ENCODE results near the gene OR5L2.
"Not testable (repeated sequence)": the region's sequence is repeated elsewhere in the genome, so short reads cannot be mapped to it uniquely, and the experiment has no call there.

OR5L2 gene

DNA sequence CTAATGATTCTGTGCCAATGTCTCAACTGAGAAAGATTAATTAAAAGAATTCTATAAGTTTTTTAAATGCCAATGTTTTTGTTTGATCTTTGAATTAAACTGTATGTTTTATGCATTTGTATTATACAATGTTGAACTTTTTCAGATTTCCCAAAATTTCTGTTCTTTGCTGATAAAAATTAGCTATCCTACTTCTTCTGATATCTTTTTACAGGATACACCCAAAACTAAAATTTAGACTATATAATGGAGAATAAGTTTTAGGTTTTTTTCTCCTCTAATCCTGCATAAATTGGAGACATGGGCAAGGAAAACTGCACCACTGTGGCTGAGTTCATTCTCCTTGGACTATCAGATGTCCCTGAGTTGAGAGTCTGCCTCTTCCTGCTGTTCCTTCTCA lies at the start of gene OR5L2:
TSS of gene OR5L2 (plus strand) at position 301 of the 400 bp plus-strand sequence. CDS start at position 301, 0 bp downstream.
- DNase-seq (ENCODE audit: low spot score) = no peak

DNA sequence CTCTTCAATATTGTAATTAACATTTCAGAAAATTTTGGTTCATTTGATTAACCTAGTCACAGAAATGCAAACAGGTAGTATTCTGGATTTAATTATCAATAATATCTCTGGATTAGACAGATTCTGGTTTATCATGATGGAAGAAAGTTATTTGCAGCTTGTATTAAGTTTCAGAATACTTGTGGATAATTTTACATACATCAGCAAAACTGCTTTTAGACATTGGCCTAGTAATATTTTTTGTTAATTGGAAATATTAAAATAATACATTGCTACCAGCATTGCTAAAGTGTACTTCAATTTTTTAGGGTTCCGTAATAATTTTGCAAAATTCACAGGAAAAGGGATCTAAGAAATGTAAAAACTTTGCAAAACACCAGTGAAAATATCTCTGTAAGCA lies 35.4 kb upstream of the OR5L2 start:
- no peak for DNase-seq (ENCODE audit: low spot score)

DNA sequence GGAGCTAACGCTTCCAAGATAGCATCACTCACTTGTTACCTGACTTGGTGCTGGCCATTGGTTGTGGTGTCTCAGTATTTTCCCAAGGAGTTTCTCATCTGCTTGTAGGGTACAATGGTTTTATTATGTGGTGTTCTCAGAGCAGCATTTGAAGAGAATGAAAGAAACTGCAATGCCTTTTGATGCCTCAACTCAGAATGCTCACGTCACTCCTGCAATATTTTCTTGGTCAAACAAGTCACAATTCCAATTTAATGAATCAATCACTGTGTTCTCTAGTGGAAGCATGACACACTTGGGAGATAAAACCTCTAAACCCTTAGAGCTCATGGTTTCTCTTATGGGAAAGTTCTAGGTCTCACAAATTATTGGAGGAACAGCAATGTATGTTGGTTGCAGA lies 33.7 kb upstream of the OR5L2 start:
- no peak for DNase-seq (ENCODE audit: low spot score)

DNA sequence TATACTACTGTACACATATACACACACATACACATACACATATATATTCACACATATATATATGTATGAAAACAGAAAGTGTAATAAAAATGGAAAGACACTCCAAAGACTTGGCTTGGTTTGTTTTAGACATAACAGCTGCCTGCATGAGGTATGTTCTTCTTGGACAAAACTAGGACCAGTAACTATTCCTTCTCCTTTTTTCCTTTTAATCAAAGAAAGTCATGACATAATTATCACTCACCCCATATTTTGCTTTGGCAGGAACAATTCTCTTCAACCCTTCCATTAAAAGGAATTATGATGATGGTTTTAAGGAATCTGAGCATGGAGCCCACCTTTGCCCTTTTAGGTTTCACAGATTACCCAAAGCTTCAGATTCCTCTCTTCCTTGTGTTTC lies 31.8 kb upstream of the OR5L2 start, which contains the start of gene OR5D14:
TSS of gene OR5D14 (plus strand) at position 301 of the 400 bp plus-strand sequence. CDS start at position 301, 0 bp downstream.
- no peak for DNase-seq (ENCODE audit: low spot score)

DNA sequence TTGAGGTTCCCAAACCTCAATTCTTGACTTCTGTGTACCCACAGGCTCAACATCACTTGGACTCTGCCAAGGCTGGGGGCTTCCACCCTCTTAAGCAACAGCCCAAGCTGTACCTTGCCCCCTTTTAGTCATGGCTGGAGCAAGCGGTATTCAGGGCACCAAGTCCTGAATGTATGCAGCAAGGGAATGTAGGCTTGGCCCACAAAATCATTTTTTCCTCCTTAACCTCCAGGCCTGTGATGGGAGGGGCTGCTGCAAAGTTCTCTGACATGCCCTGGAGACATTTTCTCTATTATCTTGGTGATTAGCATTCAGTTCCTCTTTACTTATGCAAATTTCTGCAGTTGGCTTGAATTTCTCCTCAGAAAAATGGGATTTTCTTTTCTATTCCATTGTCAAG lies 20.8 kb upstream of the OR5L2 start:
- DNase-seq (ENCODE audit: low spot score) = no peak

DNA sequence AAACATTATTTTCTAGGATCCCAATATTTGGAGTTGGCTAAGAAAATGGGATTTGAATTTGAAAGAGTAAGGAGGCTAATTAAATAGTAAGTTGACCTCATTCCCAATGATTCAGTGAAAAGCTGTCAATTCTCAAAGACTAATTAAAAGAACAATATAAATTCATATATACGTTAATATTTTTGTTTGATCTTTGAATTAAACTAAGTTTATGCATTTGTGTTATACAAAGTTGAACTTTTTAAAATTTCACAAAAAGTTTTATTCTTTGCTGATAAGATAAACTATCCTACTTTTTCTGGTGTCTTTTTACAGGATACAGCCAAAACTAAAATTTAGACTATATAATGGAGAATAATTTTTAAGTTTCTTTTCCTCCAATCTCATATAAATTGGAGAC lies 16.0 kb upstream of the OR5L2 start, which contains the start of gene OR5L1:
TSS of gene OR5L1 (plus strand) at position 301 of the 400 bp plus-strand sequence. CDS start 100 bp downstream, outside the sequence.
- no peak for DNase-seq (ENCODE audit: low spot score)

DNA sequence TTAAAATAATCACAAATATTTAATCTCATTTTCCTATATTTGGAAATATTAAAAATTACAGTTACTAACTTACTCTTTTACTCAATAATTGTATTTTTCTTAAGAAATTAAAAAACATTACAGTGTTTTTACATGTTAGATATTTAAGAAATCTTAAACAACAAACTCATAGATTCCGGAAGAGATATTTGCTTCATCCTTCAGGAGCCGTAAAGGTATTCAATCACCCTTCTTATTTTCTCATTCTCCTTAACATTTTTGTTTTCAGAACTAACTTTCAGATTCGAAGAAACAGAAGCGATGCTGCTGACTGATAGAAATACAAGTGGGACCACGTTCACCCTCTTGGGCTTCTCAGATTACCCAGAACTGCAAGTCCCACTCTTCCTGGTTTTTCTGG lies 7.7 kb upstream of the OR5L2 start, which contains the start of gene OR5D18:
TSS of gene OR5D18 (plus strand) at position 301 of the 400 bp plus-strand sequence. CDS start at position 301, 0 bp downstream.
- DNase-seq (ENCODE audit: low spot score) = no peak

DNA sequence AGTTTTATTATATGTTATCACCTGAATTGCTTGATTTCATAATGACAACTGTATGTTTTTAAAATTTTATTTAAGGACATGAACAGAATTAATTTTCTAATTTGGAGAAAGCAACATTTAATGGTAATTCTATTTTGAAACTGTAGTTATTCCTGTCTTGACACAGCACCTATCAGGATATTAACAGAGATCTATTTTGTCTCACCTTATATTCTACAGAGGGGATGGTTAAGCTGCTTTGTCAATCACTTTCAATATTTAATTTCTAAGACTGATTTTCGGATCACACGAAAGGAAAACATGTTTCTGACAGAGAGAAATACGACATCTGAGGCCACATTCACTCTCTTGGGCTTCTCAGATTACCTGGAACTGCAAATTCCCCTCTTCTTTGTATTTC lies 11.4 kb downstream of the OR5L2 start, which contains the start of gene OR5D16:
TSS of gene OR5D16 (plus strand) at position 301 of the 400 bp plus-strand sequence. CDS start at position 301, 0 bp downstream.
- DNase-seq (ENCODE audit: low spot score) = no peak

DNA sequence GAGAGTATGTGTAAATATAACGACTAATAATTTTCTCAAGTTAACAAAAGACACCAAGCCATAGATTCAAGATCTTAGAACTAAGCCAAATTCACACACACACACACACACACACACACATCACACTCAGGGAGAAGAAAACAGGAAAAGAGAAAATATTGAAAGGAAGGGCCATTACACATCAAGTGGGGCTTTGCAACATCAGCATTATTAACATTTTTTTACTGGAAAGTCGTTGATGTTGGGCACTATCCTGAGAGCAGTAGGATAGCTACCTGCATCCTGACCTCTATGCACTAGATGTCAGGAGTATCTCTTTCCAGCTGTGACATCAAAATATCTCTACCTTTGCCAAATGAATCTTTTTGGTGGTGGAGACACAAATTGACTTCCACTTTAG lies 20.4 kb downstream of the OR5L2 start:
- DNase-seq (ENCODE audit: low spot score) = no peak

DNA sequence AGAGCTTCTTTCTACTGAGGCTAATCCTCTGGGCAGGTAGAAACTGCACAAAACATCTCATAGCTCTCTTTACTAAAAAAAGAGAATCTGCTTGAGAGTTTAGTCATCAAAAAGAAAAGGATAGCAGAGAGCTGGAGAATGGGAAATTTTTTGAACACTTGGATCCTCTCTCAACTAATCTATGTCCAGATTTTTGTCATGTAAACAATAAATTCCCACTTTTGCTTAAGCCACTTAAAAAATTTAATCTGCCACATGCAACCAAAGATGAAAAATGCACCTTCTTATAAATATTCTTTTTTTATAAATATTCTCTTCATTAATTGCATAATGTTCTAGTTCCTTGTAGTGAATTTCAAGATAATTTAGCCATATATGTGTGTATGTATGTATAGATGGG lies 22.0 kb downstream of the OR5L2 start:
- no peak for DNase-seq (ENCODE audit: low spot score)

DNA sequence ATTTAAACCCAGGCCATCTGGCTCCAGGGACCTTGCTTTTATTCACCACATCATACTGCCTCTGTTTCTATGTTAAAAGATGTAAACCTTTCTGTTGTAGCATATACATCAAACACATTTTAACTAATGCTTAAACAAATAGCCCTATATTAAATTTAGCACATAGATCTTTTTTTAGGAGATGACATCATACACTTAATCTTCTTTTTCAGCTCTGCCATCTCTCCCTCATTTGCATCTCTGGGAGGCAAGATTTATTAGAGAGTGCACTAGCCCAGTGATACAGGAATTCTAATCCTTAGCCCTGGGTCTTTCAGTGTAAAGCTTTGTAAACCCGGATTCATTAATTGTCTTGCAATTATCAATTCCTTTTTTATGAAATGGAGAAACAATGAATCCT lies 25.1 kb downstream of the OR5L2 start:
- no peak for DNase-seq (ENCODE audit: low spot score)

DNA sequence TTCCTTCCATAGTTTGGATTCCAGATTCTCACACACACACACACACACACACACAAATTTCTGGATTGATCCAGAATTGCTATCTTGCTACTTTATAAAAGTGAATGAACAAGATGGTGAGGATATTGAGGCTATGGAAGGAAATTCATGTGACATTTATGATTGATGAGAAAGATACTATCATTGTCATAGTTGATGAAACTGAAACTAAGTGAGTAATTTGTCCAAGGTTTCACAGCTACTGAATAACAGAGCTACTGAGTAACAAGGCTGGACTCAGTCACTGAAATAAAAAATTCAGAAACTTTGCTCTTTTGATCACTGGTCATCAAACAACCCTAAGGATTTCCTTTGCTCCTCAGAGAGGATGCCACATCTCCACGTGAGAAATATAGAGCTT lies 27.7 kb downstream of the OR5L2 start:
- no peak for DNase-seq (ENCODE audit: low spot score)

DNA sequence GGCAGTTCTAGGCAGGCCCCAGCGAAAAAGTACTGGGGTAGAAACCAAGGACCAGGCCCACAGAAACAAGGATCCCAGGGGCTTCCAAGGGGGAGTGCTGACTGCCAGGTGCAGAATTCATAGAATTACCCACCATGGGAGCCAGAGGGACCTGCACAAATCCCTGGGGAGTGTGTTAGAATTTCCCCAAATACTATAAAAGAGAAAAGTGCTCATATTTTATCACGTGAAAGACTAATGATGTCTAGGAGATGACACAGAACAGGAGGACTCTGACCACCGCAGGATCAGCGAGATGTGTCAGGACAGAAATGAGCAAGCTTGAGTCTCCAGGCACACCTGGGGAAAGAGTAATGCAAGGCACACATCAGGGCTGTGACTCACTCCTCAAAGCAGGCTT lies 40.3 kb downstream of the OR5L2 start:
- DNase-seq (ENCODE audit: low spot score) = not testable (repeated sequence)

DNA sequence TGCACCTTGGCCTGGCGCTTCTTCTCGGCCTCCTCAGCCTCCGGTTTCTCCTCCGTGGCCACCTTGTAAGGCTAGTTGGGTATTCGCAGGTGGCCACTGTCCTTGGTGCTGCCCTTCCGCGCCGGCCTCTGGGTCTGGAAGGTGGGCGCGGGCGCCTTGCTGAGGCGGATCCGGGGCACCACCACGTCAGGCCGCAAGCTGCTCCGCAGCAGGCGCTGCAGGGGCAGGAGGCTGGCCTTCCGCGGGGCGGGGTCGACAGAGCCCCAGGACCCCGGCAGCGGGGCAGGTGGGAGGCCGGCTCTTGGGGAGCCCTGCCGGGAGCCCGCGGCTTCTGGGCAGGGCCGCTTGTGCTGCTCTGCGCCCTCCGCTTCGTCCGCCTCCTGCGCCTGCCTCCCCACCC lies 45.7 kb downstream of the OR5L2 start:
- not testable (repeated sequence) for DNase-seq (ENCODE audit: low spot score)

DNA sequence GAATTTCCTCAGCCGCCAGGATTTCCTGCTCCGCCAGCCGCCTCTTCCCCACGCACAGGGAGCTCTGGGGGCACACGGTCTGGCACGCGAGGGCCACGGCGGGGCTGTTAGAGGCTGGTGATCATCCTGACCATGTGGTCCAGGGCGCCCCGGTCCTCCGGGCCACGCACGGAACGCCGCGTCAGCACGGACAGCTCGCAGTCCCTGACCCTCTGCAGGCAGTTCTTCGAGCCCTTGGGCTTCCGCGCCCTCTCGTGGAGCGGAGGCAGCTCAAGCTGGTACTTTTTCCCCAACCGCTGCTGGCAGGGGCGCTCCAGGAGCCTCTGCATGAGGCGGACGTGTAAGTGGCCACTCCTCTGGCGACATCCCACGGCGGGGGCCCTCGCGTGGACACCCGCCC lies 46.1 kb downstream of the OR5L2 start:
- not testable (repeated sequence) for DNase-seq (ENCODE audit: low spot score)
